ENCODE data around the gene TEAD3.

DNA sequence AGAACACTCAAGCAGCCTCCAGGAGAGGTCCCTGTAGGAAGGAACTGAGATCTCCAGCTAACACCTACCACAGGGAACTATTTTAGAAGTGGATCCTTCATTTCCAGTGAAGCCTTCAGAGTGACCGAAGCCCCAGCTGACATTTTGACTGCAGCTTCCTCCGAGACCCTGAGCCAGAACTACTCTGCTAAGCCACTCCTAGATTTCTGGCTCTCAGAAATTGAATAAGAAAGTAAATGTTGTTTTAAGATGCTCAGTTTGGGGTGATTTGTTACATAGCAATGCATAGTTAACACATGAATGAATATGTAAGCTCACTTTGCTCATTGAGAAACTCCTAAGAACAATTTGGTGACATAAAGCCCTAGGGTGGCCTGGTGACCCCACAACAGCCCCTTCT lies 10.3 kb upstream of the TEAD3 start:
- TF ChIP-seq, protein P1, sequence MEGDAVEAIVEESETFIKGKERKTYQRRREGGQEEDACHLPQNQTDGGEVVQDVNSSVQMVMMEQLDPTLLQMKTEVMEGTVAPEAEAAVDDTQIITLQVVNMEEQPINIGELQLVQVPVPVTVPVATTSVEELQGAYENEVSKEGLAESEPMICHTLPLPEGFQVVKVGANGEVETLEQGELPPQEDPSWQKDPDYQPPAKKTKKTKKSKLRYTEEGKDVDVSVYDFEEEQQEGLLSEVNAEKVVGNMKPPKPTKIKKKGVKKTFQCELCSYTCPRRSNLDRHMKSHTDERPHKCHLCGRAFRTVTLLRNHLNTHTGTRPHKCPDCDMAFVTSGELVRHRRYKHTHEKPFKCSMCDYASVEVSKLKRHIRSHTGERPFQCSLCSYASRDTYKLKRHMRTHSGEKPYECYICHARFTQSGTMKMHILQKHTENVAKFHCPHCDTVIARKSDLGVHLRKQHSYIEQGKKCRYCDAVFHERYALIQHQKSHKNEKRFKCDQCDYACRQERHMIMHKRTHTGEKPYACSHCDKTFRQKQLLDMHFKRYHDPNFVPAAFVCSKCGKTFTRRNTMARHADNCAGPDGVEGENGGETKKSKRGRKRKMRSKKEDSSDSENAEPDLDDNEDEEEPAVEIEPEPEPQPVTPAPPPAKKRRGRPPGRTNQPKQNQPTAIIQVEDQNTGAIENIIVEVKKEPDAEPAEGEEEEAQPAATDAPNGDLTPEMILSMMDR (IDR thresholded peaks at IDR 0.05; ENCODE audit: poor library complexity, severe bottlenecking): no peak
- TF ChIP-seq RAD21 (conservative IDR thresholded peaks at IDR 0.05) (no peak), POLR2AphosphoS5 (IDR thresholded peaks at IDR 0.05) (no peak), TAF1 (IDR thresholded peaks at IDR 0.05; ENCODE audit: low read depth) (no peak), EP300 (conservative IDR thresholded peaks at IDR 0.05; ENCODE audit: poor library complexity, severe bottlenecking) (no peak), SMC3 (conservative IDR thresholded peaks at IDR 0.05; ENCODE audit: poor library complexity) (no peak)
- TF ChIP-seq, protein P2, sequence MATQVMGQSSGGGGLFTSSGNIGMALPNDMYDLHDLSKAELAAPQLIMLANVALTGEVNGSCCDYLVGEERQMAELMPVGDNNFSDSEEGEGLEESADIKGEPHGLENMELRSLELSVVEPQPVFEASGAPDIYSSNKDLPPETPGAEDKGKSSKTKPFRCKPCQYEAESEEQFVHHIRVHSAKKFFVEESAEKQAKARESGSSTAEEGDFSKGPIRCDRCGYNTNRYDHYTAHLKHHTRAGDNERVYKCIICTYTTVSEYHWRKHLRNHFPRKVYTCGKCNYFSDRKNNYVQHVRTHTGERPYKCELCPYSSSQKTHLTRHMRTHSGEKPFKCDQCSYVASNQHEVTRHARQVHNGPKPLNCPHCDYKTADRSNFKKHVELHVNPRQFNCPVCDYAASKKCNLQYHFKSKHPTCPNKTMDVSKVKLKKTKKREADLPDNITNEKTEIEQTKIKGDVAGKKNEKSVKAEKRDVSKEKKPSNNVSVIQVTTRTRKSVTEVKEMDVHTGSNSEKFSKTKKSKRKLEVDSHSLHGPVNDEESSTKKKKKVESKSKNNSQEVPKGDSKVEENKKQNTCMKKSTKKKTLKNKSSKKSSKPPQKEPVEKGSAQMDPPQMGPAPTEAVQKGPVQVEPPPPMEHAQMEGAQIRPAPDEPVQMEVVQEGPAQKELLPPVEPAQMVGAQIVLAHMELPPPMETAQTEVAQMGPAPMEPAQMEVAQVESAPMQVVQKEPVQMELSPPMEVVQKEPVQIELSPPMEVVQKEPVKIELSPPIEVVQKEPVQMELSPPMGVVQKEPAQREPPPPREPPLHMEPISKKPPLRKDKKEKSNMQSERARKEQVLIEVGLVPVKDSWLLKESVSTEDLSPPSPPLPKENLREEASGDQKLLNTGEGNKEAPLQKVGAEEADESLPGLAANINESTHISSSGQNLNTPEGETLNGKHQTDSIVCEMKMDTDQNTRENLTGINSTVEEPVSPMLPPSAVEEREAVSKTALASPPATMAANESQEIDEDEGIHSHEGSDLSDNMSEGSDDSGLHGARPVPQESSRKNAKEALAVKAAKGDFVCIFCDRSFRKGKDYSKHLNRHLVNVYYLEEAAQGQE (IDR thresholded peaks at IDR 0.05; ENCODE audit: borderline replicate concordance): no peak

All from neural cell (in vitro differentiated cells).